GM18517 (cell line): Measurements from ENCODE around the gene BRMS1L.

Experiments
- ATAC-seq: cut with Tn5 transposase; IDR thresholded peaks from one replicate; pipeline ENCODE4 v1.9.1; 2021; ENCODE audit warnings: mild to moderate bottlenecking, moderate library complexity; ENCODE audit not compliant: unreplicated experiment

Gene BRMS1L

GRCh38 chr14:35865611-35866324 is 39.6 kb downstream of the BRMS1L start:
- no peak for ATAC-seq

DNA sequence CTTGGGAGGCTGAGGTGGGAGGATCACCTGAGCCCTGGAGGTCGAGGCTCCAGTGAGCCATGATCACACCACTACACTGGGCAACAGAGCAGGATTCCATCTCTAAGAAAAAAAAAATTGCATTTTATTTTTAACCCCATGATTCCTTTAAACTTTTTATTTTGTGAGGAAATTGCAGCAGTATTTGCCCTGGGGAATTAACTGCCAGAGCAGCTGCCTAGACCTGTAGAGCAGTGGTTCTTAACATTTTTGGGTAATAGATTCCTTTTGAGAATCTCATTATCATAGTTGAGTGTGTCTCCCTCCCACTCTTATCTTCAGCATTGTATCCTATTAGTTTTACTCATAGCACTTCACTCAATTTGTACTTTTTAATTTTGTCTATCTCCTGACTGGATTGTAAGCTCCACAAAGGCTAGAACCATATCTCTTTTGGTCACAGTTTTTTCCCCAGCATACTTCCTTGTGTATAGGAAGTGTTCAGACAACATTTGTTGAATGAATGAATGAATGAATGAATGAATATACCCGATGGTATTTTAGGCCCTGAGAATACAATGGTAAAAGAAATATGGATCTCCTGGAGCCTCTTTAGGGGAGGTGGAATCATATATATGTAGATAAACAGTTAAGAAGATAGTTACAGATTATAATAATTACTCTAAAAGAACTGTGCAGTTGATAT is 40.6 kb downstream of the BRMS1L start:
- no peak for ATAC-seq

DNA sequence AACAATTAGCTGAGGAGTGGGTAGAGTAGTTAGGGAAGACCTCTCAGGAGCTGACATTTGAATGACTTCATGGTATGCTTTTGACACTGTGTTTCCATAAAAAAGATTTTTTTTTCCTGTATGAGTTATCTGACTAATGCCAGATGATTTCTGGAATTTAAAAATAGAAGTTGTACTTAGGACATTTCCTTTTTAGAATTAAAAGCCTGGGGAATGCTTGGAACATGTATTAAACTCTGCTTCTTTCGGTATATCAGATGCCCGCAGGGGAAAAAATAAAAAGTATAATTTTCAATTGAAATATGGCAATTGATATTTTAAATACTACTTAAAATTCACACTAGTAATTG is 41.1 kb downstream of the BRMS1L start:
- no peak for ATAC-seq

GRCh38 chr14:35875296-35875695 is 49.2 kb downstream of the BRMS1L start:
- no peak for ATAC-seq

GRCh38 chr14:35877276-35877675 is 51.1 kb downstream of the BRMS1L start:
- no peak for ATAC-seq

DNA sequence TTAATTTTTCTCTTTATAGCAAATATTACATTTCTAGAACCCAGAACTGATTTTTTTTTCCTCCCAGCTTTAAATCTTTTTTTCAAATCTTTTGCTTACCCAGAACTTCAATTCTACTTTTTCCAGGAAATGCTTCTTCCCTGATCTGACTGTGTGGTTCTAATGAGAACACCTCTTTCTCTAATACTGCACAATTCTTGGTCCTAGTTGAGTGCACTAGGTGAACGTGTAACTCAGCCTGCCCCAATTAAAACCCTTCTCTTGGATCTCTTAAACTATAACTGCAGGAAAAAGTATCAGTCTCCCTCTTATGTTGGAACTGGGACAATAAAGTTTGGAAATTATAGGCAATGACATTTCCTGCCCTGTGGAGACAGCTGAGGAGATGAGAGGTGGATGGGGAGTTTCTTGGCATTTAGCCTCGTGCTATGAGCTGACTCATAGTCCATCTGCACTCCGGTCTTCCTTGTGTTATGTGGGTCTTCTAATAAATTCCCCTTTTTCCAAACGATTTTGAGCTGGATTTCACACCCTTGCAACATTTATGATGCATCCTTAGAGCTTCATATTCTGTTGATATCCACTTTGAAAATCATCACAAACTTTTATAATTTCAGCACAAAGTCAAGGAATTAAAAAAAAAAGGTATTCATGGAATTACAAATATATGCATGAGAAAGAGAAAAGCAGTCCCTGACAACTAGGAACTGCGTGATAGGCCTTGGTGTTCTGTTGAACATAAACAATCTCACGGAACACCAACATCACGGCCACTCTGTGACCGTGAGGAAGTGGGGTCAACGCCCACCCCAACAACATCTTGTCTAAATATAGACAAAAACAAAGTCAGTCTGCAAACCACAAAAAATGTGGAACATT is 52.4 kb downstream of the BRMS1L start:
- no peak for ATAC-seq

DNA sequence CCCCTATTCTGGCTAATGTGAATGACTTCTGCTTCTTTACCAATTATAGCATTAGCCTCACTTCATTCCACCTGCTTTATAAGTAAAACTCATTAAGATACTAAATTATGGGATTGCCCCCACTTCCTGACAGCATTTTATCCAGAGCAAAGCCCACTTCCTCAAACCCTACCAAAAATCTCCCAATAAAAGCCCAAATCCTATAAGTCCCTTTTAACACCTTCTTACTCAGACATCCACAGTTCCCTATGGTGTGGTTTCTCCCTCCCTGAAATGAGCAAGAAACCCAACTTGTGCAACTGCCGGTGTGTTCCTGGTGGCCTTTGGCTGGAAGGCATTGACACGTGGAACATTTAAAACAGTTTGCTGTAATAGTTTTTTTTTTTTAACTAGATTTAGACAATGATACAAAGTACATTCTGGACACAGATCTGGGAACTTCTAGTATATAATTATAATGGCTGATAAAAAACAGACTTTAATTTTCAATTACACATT is 53.1 kb downstream of the BRMS1L start:
- no peak for ATAC-seq

DNA sequence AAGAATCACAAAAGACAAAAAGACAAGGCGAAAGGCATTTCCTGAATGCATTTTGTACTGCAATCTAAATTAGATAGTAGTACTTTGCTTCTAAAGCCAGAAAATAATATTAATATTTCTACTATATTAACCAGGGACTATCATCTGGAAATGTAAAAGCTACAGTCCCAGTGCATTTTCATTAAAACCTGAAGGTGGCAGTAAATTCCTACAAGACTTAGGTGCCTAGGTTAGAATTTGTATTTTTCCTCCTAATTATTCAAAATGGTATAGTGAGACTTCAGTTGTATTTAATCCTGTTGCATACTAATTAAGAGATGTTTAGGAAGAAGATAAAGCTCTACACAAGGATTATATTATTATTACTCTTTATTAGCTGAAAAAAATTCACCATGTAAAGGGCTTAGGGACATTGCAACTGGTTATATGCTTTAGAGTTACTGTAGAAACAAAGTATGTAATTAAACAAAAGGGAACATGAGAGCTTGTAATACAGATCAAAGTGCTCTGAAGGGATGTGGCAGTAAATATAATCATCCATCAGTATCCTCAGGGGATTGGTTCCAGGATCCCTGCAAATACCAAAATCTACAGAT is 53.6 kb downstream of the BRMS1L start:
- ATAC-seq, result peak; percentile 55

GRCh38 chr14:35881280-35881679 is 55.1 kb downstream of the BRMS1L start:
- ATAC-seq, result no peak

GRCh38 chr14:35883677-35884293 is 57.6 kb downstream of the BRMS1L start:
- ATAC-seq, result no peak

- ATAC-seq, result no peak
These were observed 64.2 kb downstream of the BRMS1L start for GRCh38 chr14:35890308-35890707.

DNA sequence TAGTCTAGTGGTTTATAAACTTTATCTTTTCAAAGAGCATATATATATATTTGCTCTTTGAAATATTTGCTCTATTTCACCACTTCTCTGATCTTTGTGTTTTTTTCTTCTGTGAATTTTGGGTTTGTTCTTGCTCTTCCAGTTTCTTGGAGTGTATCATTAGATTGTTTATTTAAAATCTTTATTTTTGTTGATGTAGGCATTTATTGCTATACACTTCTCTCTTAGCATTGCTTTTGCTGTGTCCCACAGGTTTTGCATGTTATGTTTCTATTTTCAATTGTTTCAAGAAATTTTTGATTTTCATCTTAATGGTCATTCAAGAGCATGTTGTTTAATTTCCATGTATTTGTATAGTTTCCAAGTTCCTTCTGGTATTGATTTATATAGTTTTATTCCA is 69.1 kb downstream of the BRMS1L start:
- ATAC-seq, result no peak

GRCh38 chr14:35897616-35898111 is 71.5 kb downstream of the BRMS1L start:
- no peak for ATAC-seq

- no peak for ATAC-seq
These were observed 72.2 kb downstream of the BRMS1L start for GRCh38 chr14:35898217-35898775.

DNA sequence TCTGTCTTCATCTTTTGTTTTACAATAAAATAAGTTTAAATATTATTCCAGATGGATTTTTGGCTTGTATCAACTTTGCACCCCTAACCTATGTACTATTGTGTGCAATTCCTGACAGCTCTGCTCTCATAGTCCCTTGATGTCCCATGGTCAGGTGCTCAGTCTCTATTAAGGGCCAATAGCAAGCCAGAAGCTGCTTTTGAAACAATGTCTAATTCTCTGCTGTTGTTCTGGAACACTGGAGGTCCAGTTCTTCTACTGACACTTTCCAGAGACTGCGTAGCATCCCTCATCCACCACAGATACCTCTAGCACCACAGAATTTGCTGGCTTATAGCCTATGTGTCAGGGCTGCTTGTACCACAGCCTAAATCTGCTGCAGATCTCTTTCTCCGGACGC is 74.6 kb downstream of the BRMS1L start:
- no peak for ATAC-seq

DNA sequence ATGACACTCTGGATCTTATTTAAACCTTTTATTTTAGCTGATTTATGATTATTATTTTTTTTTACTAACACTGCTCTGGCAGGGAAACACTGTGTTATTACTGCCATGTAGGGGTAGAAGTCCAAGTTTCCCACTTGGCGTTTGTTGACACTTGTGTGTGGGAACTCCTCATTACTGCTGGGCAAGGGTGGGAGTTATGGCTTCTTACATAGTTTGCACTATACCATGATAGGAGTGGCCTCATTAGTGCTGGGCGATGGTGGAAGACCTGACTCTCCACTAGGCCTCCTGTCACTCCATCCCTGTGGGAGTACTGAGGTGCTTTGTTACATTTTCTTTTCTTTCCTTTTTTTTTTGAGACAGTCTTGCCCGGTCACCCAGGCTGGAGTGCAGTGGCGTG is 83.5 kb downstream of the BRMS1L start:
- no peak for ATAC-seq

GRCh38 chr14:35910191-35910590 is 84.1 kb downstream of the BRMS1L start:
- no peak for ATAC-seq

- no peak for ATAC-seq
These were observed 85.0 kb downstream of the BRMS1L start for GRCh38 chr14:35911097-35911496.

DNA sequence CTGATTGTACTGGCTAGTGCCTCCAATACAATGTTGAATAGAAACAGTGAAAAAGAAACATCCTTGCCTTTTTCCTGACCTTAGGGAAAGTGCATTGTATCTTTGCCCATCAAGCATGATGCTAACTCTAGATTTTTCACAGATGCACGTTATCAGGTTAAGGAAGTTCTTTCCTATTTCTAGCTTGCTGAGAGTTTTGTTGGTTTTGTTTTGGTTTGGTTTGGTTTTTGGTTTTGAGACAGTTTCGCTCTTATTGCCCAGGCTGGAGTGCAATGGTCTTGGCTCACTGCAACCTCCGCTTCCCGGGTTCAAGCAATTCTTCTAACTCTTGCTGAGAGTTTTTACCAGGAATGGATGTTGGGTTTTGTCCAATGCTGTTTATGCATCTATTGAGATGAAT is 89.0 kb downstream of the BRMS1L start:
- no peak for ATAC-seq

DNA sequence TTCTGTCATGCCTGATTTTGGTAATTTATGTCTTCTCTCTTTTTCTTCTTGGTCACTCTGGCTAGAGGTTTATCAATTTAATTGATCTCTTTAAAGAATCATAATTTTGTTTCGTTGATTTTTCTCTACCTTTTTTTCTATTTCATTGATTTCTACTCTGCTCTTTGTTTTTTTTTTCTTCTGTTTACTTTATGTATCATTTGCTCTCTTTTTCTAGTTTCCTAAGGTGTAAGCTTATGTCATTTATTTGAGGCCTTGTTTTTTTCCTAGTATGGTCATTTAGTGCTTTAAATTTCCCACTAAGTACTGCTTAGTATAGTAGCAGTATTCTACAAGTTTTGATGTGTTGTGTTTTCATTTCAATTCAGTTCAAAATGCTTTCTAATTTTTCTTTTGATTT is 89.6 kb downstream of the BRMS1L start:
- ATAC-seq, result no peak
